ENCODE data around the gene DLG2. TPM values are rescaled to one million over a fixed set of nuclear protein-coding genes. Genes with fewer than 3 reads are reported as not detected.

The DLG2 gene
- total RNA-seq (2022; extraction: Qiagen RNA extraction), result 0.14 to 0.44 TPM (median 0.33 TPM) in 5 replicates

GRCh38 chr11:85627332-85627997 is at the start of gene DLG2:
TSS of gene DLG2 (minus strand) at chr11:85627344.

GRCh38 chr11:85664615-85665481 is 37.7 kb upstream of the DLG2 start, which contains the start of gene CREBZF:
TSS of gene CREBZF (minus strand) at chr11:85665129. CDS start at chr11:85664875, 254 bp downstream.

GRCh38 chr11:85647604-85648299 is 20.6 kb upstream of the DLG2 start, which contains the start of gene TMEM126A:
TSS of gene TMEM126A (plus strand) at chr11:85647967. CDS start at chr11:85650256, 2,289 bp downstream.

GRCh38 chr11:85627998-85628770 is 1.0 kb upstream of the DLG2 start, which contains the start of gene TMEM126B:
TSS of gene TMEM126B (plus strand) at chr11:85628593. CDS start at chr11:85628608, 15 bp downstream.

Other genes with a start within 250 kb of the DLG2 start
- 49.7 to 65.4 TPM (median 50.9 TPM) in 5 replicates for gene TMEM126B, start 1.2 kb upstream of the DLG2 start, total RNA-seq (2022; extraction: Qiagen RNA extraction)
- 49.2 to 56.5 TPM (median 53.8 TPM) in 5 replicates for gene TMEM126A, start 20.6 kb upstream of the DLG2 start, total RNA-seq (2022; extraction: Qiagen RNA extraction)
- 22.2 to 27.1 TPM (median 25.6 TPM) in 5 replicates for gene CREBZF, start 37.8 kb upstream of the DLG2 start, total RNA-seq (2022; extraction: Qiagen RNA extraction)
- gene CCDC89, start 58.9 kb upstream of the DLG2 start, total RNA-seq (2022; extraction: Qiagen RNA extraction), result not detected in 5 replicates
- 6.5 to 15.9 TPM (median 7.0 TPM) in 5 replicates for gene SYTL2, start 183.8 kb upstream of the DLG2 start, total RNA-seq (2022; extraction: Qiagen RNA extraction)
- not detected in 5 replicates for gene CCDC83, start 228.0 kb upstream of the DLG2 start, total RNA-seq (2022; extraction: Qiagen RNA extraction)

Measured in A549 treated with AZD2906 at 1 μM for 4 hours (cell line).